Type B pancreatic cell (in vitro differentiated cells): ENCODE data around the gene TRAF7. TPM values are rescaled to one million over a fixed set of nuclear protein-coding genes. Genes with fewer than 3 reads are reported as not detected.

Experiments used
- DNase-seq: peaks from one replicate; pipeline ENCODE4 v3.0.0; 2021; ENCODE audit warnings: mixed read lengths; ENCODE audit not compliant: unreplicated experiment; ENCODE audit errors: extremely low spot score
- H3K27ac Mint-ChIP-seq: 2 replicates; pipeline ENCODE4 v1.8.0; 2021; ENCODE audit warnings: mild to moderate bottlenecking, mixed read lengths
- H3K27me3 Mint-ChIP-seq: 2 replicates; pipeline ENCODE4 v1.8.0; 2021; ENCODE audit warnings: mixed read lengths
- H3K36me3 Mint-ChIP-seq: 2 replicates; pipeline ENCODE4 v1.8.0; 2021; ENCODE audit warnings: mixed read lengths
- H3K4me1 Mint-ChIP-seq: one replicate; pipeline ENCODE4 v1.8.0; 2021; ENCODE audit warnings: mixed read lengths; ENCODE audit not compliant: unreplicated experiment
- H3K4me3 Mint-ChIP-seq: 2 replicates; pipeline ENCODE4 v1.8.0; 2021; ENCODE audit warnings: mild to moderate bottlenecking, mixed read lengths
- H3K9me3 Mint-ChIP-seq: 2 replicates; pipeline ENCODE4 v1.8.0; 2021; ENCODE audit warnings: mixed read lengths
- CTCF ChIP-seq: fragments of 200-600 bp; sonication (generic); conservative IDR thresholded peaks from 2 replicates; pipeline ENCODE4 v1.5.0; 2021; ENCODE audit warnings: antibody characterized with exemption, mild to moderate bottlenecking
- total RNA-seq: library from RNA; stranded (reverse); gene quantifications from 2 replicates; pipeline ENCODE4 v1.2.1, GENCODE V29; 2021; ENCODE audit warnings: low replicate concordance

Gene TRAF7
- total RNA-seq, 1 donor from 2014 or later: 71.0 TPM

- Mint-ChIP-seq H3K27ac (no peak overlapping the region), H3K4me1 (no peaks in the 10 kb centered on the region), H3K9me3 (no peaks in the 10 kb centered on the region), H3K36me3 (no peaks in the 10 kb centered on the region), H3K27me3 (no peaks in the 10 kb centered on the region), H3K4me3 (no peak overlapping the region)
- no peak for DNase-seq
- no peak for TF ChIP-seq CTCF
These were observed 14.5 kb downstream of the TRAF7 start for GRCh38 chr16:2170080-2170479.

- Mint-ChIP-seq H3K4me3 (no peak overlapping the region), H3K27ac (no peak overlapping the region), H3K9me3 (no peaks in the 10 kb centered on the region), H3K36me3 (no peaks in the 10 kb centered on the region), H3K27me3 (no peaks in the 10 kb centered on the region), H3K4me1 (no peaks in the 10 kb centered on the region)
- DNase-seq: no peak
- TF ChIP-seq CTCF: no peak
These were observed 15.2 kb downstream of the TRAF7 start for GRCh38 chr16:2170587-2171435.

- no peak for TF ChIP-seq CTCF
- no peaks in the 10 kb centered on the region for H3K36me3 Mint-ChIP-seq
- no peak overlapping the region for H3K27ac Mint-ChIP-seq
- H3K4me3 Mint-ChIP-seq: no peak overlapping the region
- H3K4me1 Mint-ChIP-seq: no peaks in the 10 kb centered on the region
- no peaks in the 10 kb centered on the region for H3K27me3 Mint-ChIP-seq
- DNase-seq: no peak
- H3K9me3 Mint-ChIP-seq: no peaks in the 10 kb centered on the region
These were observed 16.1 kb downstream of the TRAF7 start for GRCh38 chr16:2171601-2172178.

GRCh38 chr16:2172688-2173335 is 17.2 kb downstream of the TRAF7 start:
- Mint-ChIP-seq H3K4me3 (no peak overlapping the region), H3K36me3 (peaks cover 4% of the 10 kb centered on the region), H3K4me1 (no peaks in the 10 kb centered on the region), H3K9me3 (no peaks in the 10 kb centered on the region), H3K27me3 (no peaks in the 10 kb centered on the region), H3K27ac (no peak overlapping the region)
- no peak for TF ChIP-seq CTCF
- no peak for DNase-seq

GRCh38 chr16:2173366-2173765 is 17.8 kb downstream of the TRAF7 start:
- Mint-ChIP-seq H3K27me3 (no peaks in the 10 kb centered on the region), H3K9me3 (no peaks in the 10 kb centered on the region), H3K4me3 (no peak overlapping the region), H3K36me3 (peaks cover 4% of the 10 kb centered on the region), H3K27ac (no peak overlapping the region), H3K4me1 (no peaks in the 10 kb centered on the region)
- no peak for TF ChIP-seq CTCF
- DNase-seq: no peak
